ENCODE results near the gene DPP10. TPM values are rescaled to one million over a fixed set of nuclear protein-coding genes. Genes with fewer than 3 reads are reported as not detected.
A peak's percentile ranks its signal among the peaks of the same experiment; 100 is the strongest.
"Not testable (repeated sequence)": the region's sequence is repeated elsewhere in the genome, so short reads cannot be mapped to it uniquely, and the experiment has no call there.

The DPP10 gene
- polyA plus RNA-seq, 3 donors: 9.0 to 15.6 (median 13.9) TPM

DNA sequence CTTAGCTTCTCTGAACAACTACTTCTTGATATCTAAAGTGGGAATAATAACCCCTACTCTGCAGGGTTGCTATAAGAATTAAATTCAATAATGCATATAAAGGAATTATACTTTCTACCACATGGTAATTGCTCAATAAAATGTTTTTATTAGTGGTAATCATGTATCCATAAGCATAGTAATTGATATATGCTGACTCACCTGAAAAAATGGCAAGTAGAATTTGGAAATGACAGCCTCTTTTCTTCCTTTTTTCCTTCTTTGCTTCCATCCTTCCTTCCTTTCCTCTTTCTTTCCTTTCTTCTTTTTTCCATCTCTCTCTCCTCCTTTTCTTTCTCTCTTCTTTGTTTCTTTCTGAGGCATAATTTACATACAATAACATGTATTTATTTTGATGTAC, 65.3 kb downstream of the DPP10 start:
- no peak for DNase-seq (ENCODE audit: low read depth in 3 of 3, low spot score in 2 of 3)

DNA sequence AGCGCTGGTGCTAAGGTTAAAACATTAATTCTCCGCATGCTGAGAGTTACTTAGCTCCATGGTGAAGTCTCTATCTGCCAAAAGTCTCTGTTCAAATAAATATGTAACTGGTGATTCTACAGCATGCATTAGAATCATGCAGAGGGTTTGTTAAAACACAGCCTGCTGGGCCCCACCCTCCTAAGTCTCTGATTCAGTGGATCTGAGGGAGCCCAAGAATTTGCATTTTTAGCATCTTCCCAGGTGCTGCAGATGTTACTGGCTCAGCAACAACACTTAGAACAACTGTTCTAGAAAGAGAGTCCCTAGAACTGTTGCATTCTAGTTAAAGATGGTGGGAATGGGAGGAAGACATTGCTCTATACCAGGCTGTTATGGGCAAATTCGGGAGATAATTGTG, 73.4 kb downstream of the DPP10 start:
- DNase-seq (ENCODE audit: low read depth in 3 of 3, low spot score in 2 of 3): no peak

DNA sequence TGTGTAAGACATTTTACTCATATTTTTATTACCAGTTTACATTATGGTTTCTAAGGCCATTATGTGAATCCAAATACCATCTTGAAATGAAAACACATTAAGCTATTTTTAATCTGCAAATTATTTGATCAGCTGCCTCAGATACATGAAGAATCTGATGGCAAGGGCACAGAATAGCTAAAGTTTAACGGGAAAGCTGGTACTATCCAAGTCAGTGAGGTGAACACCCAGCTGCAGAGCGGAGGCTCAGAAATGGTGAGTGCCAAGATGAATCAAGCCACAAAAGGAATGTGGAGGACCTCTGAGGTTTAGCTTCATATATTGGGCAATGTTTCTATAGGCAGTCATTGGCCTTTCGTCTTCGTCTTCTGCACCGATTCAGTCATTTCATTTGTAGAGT, 75.1 kb downstream of the DPP10 start:
- no peak for DNase-seq (ENCODE audit: low read depth in 3 of 3, low spot score in 2 of 3)

DNA sequence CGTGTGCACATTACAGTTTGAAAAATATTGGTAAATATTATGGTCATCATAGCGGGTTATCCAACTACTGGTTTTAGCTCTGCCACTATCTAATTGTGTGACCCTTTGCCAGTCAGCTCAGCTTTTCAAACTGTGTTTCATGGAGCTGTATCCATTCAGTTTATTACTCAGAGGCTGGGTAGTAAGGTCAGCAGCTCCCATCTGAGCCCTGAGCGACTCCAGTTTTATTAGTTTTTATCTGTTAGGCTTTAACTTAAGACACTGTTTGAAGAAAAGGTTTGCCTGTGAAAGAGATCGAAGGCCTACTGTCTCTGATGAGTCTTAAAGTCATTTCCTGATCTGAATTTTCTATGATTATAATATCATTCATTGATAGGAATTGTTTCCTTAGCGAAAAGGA, 76.3 kb downstream of the DPP10 start:
- DNase-seq (ENCODE audit: low read depth in 3 of 3, low spot score in 2 of 3): no peak

DNA sequence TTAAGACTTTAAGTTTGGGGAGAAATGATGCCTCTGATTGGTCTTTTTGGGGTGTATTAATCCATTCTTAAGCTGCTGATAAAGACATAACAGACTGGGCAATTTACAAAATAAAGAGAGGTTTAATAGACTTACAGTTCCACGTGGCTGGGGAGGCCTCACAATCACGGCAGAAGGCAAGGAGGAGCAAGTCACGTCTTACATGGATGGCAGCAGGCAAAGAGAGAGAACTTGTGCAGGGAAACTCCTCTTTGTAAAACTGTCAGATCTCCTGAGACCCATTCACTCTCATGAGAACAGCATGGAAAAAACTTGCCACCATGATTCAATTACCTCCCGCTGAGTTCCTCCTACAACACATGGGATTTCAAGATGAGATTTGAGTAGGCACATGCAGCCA, 80.2 kb downstream of the DPP10 start:
- not testable (repeated sequence) for DNase-seq (ENCODE audit: low read depth in 3 of 3, low spot score in 2 of 3)

DNA sequence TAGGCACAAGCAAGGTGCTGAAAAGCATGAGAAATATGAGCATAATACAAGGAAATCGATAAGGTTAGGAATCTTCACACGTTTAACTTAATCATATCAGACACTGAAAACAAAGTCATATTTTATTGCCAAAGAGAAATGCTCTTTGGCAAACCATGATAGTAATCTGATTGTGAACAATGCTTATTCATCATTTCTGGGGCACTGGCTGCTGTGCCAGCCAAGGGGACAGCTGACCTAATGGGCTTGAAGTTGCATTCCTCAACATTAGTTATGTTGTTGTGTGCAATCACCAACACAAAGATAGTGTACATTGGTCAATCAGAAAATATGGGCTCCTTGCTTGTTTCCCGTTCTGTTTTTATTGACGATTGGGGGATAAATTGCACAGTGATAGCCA, 83.5 kb downstream of the DPP10 start:
- DNase-seq (ENCODE audit: low read depth in 3 of 3, low spot score in 2 of 3): no peak

DNA sequence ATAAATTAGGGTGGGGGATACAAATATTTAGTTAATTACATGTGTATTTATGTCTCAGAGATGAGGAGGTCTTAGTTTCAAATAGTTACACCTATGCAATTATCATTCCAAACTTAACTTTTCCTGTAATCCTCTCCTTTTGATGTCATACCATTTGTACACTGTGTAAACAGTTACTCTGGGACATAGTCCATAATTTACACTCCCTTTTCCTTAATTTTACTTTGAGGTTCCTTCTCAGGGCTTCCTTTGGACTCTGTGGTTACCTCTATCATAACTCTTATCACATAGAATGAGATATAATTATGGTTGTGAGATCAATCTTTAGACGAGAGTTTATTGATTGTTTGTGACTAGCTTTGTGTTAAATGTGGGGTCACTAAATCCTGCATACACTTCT, 84.4 kb downstream of the DPP10 start:
- DNase-seq (ENCODE audit: low read depth in 3 of 3, low spot score in 2 of 3): no peak

DNA sequence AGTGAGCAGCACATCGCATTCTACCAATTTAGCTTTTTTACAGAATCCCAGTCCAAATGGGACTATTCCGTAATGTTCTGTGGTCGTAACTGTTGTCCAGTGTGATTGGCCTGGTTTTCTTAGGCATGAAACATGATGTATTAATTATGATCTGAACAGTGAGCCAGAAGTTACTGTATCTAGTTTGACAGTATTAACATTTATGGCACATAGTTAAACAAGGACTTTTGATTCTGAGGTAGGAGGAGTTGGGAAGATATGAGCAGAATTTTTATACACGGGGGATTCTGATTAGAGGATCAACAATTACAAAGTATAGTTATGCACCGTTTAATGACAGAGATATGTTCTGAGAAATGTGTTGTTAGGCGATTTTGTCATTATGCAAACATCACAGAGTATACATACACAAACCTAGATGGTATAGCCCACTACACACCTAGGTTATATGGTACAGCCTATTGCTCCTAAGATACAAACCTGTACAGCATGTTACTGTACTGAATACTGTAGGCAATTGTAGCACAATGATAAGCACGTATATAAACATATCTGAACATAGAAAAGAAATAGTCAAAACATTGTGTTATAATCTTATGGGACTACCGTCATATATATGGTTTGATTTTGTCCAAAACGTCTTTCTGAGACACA, 85.0 kb downstream of the DPP10 start:
- no peak for DNase-seq (ENCODE audit: low read depth in 3 of 3, low spot score in 2 of 3)

DNA sequence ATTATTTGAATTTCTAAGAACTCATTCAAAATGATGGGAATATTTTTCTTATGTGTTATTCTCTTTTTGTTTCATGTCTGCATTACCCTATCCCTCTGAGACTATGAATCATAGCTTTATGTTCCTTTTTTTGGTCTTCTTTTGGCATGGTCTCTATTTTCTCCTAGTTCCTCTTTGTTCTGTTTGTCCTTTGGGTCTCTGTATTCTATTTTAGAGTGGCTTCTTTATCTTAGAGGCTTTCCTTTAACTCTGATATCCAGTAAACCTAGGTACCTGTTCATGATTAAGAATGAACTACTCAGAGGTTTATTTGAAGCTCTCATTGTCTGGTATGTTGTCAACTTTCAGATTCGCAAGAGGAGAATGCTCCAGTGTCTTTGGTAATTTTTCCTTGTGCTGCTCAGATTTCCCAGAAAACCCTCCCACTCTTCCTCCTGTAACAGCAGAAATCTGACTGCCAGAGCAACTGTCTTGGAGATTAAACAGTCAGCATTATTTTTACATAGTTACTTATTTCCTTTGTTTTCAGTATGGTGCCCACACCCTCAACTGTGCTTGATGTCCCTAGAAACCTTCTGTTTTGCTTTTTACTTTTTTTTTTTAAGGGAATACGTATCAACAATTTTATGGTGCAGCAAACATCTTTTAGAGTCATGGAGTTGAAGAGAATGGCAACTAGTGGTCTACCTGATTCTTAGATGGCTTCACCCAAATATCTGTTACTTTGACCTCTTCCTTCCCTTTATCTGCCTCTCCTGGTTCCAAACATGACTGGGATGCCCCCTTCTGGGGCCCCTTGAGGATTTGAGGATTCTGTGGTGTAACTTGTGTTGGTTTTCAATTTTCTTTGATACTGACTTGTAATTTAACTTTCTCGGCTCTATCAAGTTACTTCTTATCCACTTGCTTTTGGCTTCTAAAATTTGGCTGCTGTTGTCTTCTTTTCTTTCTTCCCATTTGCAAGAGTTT, 92.0 kb downstream of the DPP10 start:
- DNase-seq (ENCODE audit: low read depth in 3 of 3, low spot score in 2 of 3): no peak

DNA sequence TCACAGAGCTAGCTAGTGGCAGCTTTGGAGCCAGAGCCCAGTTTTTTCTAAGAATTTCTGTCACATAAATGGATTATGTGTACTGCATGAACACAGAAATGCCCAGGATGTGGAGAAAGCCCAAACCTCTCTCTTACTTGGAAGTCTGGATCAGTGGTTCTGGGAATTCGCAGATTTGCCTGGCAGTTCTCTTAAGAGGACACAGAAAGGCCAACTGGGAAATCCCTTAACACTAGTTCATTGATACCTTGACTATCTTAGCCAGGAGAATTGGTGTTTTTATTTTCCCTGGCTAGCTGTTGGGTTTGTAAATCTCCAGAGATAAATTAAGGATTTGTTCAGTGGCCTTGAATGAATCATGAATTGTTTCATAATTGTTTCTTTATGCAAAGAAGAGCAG, 95.3 kb downstream of the DPP10 start:
- DNase-seq (ENCODE audit: low read depth in 3 of 3, low spot score in 2 of 3): no peak

DNA sequence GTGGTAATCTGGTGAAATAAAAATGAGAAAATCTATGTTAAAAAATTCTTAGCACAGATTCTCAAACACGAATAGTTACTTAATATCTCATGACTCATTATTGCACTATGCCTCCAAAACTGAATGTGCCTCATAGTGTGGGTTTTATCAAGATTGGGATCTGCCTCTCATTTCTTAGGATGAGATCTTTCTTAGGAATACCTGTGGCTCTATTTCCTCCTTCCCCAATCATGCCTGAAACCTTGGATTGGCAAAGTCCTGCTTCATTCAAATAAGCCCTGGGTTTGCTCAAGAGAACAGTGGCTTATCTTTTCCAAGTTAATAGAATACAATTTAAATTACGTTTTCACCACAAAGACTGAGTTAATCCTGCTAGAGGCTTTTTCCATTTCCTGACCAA, 100.3 kb downstream of the DPP10 start:
- DNase-seq (ENCODE audit: low read depth in 3 of 3, low spot score in 2 of 3): no peak

DNA sequence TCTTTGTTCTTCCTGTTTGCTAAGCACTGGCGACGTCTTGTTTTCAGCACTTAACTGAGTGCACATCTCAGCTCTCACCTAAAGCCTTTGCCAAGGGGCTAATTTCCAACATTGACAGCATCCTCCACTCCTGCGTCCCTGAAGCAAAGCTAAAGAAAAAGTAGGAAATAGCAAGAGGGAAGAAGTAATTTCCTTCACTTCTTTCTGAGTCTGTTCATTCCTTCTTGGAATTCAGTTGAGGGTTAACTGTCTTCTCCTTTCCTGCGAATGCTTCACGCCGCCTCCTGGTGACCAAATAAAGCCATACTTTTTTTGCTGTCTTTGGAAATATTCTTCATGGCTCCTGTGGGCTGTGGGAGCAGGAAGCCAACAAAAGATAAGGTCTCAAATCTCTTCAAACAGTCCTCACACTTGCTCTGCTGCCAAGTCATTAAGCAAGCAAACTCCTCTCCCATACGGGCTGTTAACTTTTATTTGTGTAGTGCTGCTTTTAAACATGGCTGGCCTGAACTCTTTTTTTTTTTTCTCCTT, 100.9 kb downstream of the DPP10 start:
- DNase-seq (ENCODE audit: low read depth in 3 of 3, low spot score in 2 of 3): peak; percentile 34 to 47 (median 46)

DNA sequence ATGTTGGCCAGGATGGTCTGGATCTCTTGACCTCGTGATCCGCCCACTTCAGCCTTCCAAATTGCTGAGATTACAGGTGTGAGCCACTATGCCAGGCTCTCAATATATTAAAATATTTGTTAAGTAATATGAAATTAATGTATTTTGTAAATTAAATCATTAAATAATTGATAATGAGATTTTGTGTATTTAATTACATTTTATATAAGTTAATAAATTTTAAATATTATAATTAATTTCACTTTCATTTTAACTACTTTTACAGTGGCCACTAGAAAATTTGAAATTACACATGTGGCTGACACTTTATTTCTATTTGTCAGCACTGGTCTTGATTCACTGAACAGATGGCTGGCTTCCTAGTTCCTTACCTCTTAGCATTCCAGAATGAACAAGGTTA, 102.6 kb downstream of the DPP10 start:
- no peak for DNase-seq (ENCODE audit: low read depth in 3 of 3, low spot score in 2 of 3)

DNA sequence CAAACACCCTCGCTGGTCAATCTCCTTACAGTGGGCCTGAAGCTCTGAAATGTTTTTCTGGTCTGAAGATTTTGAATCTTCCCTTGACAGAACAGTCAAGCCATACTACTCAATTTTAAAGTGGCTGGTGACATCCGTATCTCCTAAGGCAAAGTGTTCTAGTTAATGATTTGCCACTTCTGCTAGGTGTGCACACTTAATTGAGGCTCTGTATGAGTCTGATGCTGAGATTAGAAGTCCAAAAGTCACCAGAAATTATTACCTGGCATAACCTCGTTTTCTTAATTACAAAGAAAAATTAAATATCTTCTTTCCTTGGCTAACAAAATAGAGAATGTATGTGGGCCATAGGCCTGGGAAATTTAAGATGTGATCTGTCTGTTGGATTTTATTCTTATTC, 104.1 kb downstream of the DPP10 start:
- DNase-seq (ENCODE audit: low read depth in 3 of 3, low spot score in 2 of 3): no peak

DNA sequence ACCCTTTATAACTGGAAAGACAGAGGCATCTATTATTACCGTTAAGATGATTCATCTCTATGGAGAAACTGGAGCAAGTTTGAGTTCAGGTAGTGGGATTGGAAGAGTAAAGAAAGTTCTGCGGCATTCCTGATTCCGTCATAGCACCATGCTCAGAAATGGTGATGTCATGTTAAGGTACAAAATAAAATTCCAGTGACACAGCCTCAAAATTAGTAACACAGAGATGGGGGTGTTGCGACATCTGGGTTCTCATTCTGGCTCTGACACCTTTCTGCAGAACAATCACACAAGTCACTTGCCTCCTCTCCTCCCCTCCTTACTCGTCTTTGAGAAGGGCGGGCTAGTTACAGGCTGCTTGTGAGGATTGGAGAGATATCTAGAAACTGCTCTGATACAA, 105.7 kb downstream of the DPP10 start:
- DNase-seq (ENCODE audit: low read depth in 3 of 3, low spot score in 2 of 3): no peak

DNA sequence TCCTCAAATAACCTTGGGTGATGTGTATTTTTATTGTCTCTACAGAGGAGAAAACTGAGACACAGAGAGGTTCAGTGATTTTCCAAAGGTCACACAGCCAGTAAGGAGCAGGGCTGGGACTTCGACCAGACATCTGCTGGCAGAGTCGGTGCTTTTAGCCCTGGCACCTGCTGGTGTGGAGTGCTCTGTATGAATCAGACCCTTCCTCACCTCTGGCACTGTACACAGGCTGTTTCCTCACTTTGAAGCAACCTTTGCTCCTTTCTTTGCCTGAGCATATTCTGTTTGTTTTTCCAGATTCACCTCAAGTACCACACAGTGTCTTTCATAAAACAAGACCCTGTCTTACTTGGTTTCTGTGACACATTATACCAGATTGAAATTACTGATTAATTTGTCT, 107.9 kb downstream of the DPP10 start:
- no peak for DNase-seq (ENCODE audit: low read depth in 3 of 3, low spot score in 2 of 3)

DNA sequence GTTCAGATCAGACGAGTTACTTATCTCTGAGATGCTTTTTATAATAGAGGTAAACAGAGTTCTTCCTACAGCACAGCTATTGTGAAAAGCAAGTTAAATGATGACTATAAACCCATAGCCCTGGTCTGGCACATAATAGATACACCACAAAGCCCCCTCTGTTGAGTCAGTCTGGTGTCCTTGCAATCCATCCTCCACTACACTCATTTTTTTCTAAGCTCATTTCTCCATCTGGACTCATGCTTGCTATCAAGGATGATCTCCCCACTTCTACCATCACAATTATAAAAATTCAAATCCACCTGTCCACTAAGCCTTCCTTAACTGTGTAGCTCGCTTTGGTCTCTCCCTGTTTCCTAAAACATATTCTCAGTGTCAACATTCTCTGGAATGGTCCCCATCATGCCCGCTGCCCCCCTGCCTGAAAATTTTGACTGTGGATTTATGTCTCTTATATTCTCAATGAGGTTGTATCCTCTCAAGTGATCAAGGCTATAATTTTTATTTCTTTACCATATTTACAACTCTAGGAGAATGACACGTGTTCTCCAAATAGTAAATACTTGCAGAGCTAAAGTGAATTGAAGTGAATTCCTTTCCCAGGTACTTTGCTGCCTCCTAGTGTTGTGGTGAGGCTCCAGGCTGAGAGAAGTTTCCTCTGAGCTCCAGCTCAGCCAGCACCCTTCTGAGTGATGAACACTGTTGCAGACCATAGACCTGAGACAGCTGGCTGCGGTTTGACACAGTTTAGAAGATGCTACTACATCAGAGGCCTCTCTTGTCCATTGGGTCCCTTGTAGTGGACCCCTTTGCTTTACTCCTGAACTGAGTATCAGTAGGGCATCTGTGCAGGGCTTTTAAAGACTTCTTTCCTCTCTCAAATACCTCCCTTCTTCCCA, 108.7 kb downstream of the DPP10 start:
- DNase-seq (ENCODE audit: low read depth in 3 of 3, low spot score in 2 of 3): peak; percentile 25 to 41 (median 36)

DNA sequence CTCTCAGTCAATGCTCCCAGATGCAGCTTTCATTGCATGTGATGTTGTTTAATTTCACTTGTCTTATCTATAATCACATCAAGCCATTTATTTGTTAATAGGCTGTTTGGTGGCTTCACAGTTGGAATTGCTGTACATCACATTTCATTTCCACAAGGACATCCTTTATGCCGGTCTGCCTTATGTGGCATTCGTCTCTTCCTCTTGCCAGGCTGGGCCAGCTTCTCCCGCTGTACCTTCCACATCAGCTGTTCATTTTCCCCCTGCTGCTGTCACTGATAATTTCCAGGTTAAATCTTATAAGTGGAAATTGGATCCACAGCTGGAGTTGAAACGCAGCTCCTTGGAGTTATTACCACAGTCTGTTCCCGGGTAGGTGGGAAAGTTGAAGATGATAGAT, 110.6 kb downstream of the DPP10 start:
- DNase-seq (ENCODE audit: low read depth in 3 of 3, low spot score in 2 of 3): no peak

DNA sequence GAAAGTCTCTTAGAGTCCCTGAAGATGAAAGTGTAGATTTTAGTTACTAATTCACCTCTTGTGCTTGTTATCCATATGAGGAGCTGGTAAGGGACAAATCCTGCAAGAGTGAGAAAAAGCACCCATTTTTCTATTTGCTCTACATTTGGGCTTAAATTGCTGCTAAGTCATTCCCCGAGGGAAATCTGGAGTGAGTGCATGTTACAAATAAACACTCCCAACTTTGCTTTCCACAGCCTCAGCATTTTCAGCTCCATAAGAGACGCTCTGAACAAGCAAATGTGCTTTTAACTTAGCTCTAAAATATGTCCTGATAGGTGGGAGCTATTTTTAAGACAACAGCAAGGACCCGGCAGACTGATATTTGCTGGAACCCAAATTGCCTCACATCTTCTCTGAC, 126.7 kb downstream of the DPP10 start:
- no peak for DNase-seq (ENCODE audit: low read depth in 3 of 3, low spot score in 2 of 3)

DNA sequence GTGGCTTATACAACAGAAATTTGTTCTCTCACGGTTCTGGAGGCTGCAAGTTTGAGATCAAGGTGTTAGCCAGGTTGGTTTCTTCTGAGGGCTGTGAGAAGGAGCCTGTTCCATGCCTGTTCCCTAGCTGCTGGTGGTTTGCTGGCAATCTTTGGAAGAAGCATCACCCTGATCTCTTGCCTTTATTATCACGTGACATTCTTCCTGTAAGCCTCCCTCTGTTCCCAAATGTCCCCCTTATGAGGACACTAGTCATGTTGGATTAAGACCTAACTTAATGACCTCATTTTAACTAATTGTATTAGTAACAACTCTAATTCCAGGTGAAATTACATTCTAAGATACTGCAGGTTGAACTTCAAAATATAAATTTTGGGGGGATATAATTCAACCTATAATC, 135.2 kb downstream of the DPP10 start:
- DNase-seq (ENCODE audit: low read depth in 3 of 3, low spot score in 2 of 3): no peak

DNA sequence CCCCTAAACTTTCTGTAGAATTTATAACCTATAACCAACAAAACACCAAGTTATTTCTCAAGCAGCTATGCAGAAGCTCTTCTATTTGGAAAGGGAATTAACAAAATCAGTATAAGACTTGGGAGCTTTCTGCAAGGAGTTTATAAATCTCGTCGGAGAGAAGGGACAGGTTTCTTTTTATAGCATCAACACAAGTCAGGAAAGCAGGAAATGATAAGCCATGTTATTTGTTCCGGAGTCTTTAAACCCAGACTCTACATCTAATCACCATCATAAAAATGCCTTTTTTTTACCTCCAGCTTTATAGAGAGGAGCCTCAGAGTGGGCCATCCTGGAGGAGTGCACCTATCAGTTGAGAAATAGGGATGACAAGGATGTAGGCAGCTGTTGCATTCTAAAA, 137.1 kb downstream of the DPP10 start:
- DNase-seq (ENCODE audit: low read depth in 3 of 3, low spot score in 2 of 3): peak in 2 of 3 donors; percentile 2 to 5

Measured in right renal cortex interstitium (tissue), 3 donors.